Endothelial cell of umbilical vein (primary cell): ENCODE results near the gene PSD4. TPM values are rescaled to one million over a fixed set of nuclear protein-coding genes. Genes with fewer than 3 reads are reported as not detected.

Source experiments
- BruUV-seq: library from RNA; stranded (reverse); fragments of 400-500 nt; replicated peaks from 2 replicates; lab custom pipeline; 2021; lab: Mats Ljungman, UMichigan
- CTCF ChIA-PET: fragments of 300-600, 350-600 bp; sonication (Branson Sonifier 250); formaldehyde crosslinking; loops from one replicate; lab custom pipeline; 2021; ENCODE audit warnings: antibody characterized with exemption, inconsistent platforms; lab: Charles Lee
- POLR2A ChIA-PET: fragments of 300-600, 350-600 bp; sonication (Branson Sonifier 250); formaldehyde crosslinking; loops from one replicate; lab custom pipeline; 2021; ENCODE audit warnings: antibody characterized with exemption, inconsistent platforms; lab: Charles Lee
- DNase-seq: peaks from one replicate; pipeline ENCODE4 v3.0.0-alpha.2; 2011; ENCODE audit warnings: low read depth, low spot score
- FAIRE-seq: peaks from 2 replicates; lab custom pipeline; 2011; peaks lifted over from hg19 to GRCh38; lab: Jason Lieb, UNC
- H2AFZ ChIP-seq: 2 replicates; pipeline ENCODE4 v1.6.0; 2012; ENCODE audit warnings: low read depth, low read length, control low read depth, inconsistent platforms
- H3K27ac ChIP-seq: 2 replicates; pipeline ENCODE4 v1.5.1; 2011; ENCODE audit warnings: low read depth, mild to moderate bottlenecking, control low read depth, low read length, moderate library complexity; ENCODE audit not compliant: insufficient read depth
- H3K27me3 ChIP-seq, 2 experiments: 2 replicates each; pipeline versions ENCODE4 v1.6.0 to v1.6.1; 2011; ENCODE audit warnings: low read length in 2 of 2, mixed read lengths in 1 of 2; ENCODE audit not compliant: control insufficient read depth in 2 of 2, insufficient read depth in 2 of 2
- H3K36me3 ChIP-seq, 2 experiments: 2 replicates in 1 of 2; 3 replicates in 1 of 2; pipeline ENCODE4 v1.5.1; 2011; ENCODE audit warnings: low read length in 2 of 2, mild to moderate bottlenecking in 1 of 2, moderate library complexity in 1 of 2; ENCODE audit not compliant: control insufficient read depth in 2 of 2, insufficient read depth in 2 of 2; ENCODE audit errors: extremely low read depth in 1 of 2
- H3K4me1 ChIP-seq: 3 replicates; pipeline ENCODE4 v1.5.1; 2011; ENCODE audit warnings: mild to moderate bottlenecking, low read length; ENCODE audit not compliant: control insufficient read depth, insufficient read depth; ENCODE audit errors: extremely low read depth
- H3K4me2 ChIP-seq: 2 replicates; pipeline ENCODE4 v1.6.1; 2011; ENCODE audit warnings: low read length, control low read depth, mixed read lengths; ENCODE audit not compliant: insufficient read depth
- H3K4me3 ChIP-seq, 3 experiments: fragments of 200-600 bp in 1 of 3; sonication (generic), shearing (Covaris generic) in 1 of 3; replicated peaks in 1 of 3; 2 replicates each; pipeline ENCODE4 v1.5.1; 2011 to 2016; ENCODE audit warnings: control low read depth in 3 of 3, low read length in 3 of 3, mild to moderate bottlenecking in 2 of 3, inconsistent platforms in 1 of 3, low read depth in 1 of 3, moderate library complexity in 1 of 3; ENCODE audit not compliant: insufficient read depth in 1 of 3
- H3K79me2 ChIP-seq: 2 replicates; pipeline ENCODE4 v1.6.0; 2012; ENCODE audit warnings: low read length, inconsistent platforms; ENCODE audit not compliant: control insufficient read depth, insufficient read depth
- H3K9ac ChIP-seq: replicated peaks from 2 replicates; pipeline ENCODE3; 2011; ENCODE audit warnings: low read length, control low read depth; ENCODE audit not compliant: insufficient read depth; ENCODE audit errors: extremely low read depth
- H3K9me1 ChIP-seq: replicated peaks from 3 replicates; pipeline ENCODE4 v1.6.0; 2011; ENCODE audit warnings: mild to moderate bottlenecking, low read length; ENCODE audit not compliant: control insufficient read depth, insufficient read depth; ENCODE audit errors: extremely low read depth
- H3K9me3 ChIP-seq: replicated peaks from 2 replicates; pipeline ENCODE4 v1.5.1; 2012; ENCODE audit warnings: low read length, inconsistent platforms; ENCODE audit not compliant: control insufficient read depth, insufficient read depth
- H4K20me1 ChIP-seq: replicated peaks from 2 replicates; pipeline ENCODE3; 2011; ENCODE audit warnings: mild to moderate bottlenecking, low read length; ENCODE audit not compliant: control insufficient read depth, insufficient read depth; ENCODE audit errors: extremely low read depth
- EZH2 ChIP-seq: IDR thresholded peaks from 2 replicates; pipeline ENCODE4 v1.6.1; 2012; ENCODE audit warnings: borderline replicate concordance, low read depth, mild to moderate bottlenecking, moderate library complexity, low read length, inconsistent platforms; ENCODE audit not compliant: severe bottlenecking
- FOS ChIP-seq: IDR thresholded peaks from 2 replicates; pipeline ENCODE4 v1.6.1; 2011; ENCODE audit warnings: mild to moderate bottlenecking, low read length, moderate library complexity, borderline replicate concordance; ENCODE audit not compliant: insufficient read depth
- GATA2 ChIP-seq: IDR thresholded peaks from 2 replicates; pipeline ENCODE4 v1.7.0; 2011; ENCODE audit warnings: low read depth, mild to moderate bottlenecking, moderate library complexity, mixed read lengths, low read length; ENCODE audit not compliant: insufficient read length, insufficient read depth
- JUN ChIP-seq: IDR thresholded peaks from 2 replicates; pipeline ENCODE4 v1.6.1; 2011; ENCODE audit warnings: borderline replicate concordance, low read depth; ENCODE audit not compliant: insufficient read length, insufficient read depth
- MYC ChIP-seq: IDR thresholded peaks from one replicate; pipeline ENCODE4 v1.6.1; 2011; ENCODE audit warnings: mild to moderate bottlenecking, low read depth, low read length
- POLR2A ChIP-seq: IDR thresholded peaks from 2 replicates; pipeline ENCODE4 v1.6.1; 2012; ENCODE audit warnings: low read depth, mild to moderate bottlenecking, control low read depth, low read length
- POLR2AphosphoS5 ChIP-seq: IDR thresholded peaks from 2 replicates; pipeline ENCODE4 v1.6.1; 2012; ENCODE audit warnings: low read depth, mild to moderate bottlenecking, control low read depth, low read length, moderate library complexity; ENCODE audit not compliant: insufficient read depth
- dilution Hi-C: fragments of 300-500 bp; cut with MboI; formaldehyde crosslinking; loops from one replicate; pipeline ENCODE4 v1.15.0; 2019; ENCODE audit warnings: low sequenced_read_pairs; ENCODE audit not compliant: extremely low pct_ligation_motif_present
- intact Hi-C: fragments of 100-400 bp; cut with micrococcal nuclease; formaldehyde crosslinking; loops from one replicate; pipeline ENCODE4 v1.10.0; 2022
- polyA plus RNA-seq, 4 experiments: library from polyadenylated mRNA; depleted of rRNA in 3 of 4; stranded (reverse) in 3 of 4; unstranded in 1 of 4; fragments of >200 nt; gene quantifications; 2 replicates each; pipeline versions ENCODE4 v1.2.1 to v1.2.3, GENCODE V29; 2011 to 2012; ENCODE audit warnings: missing spikeins in 1 of 4
- total RNA-seq: library from RNA; stranded (reverse); gene quantifications from 2 replicates; pipeline ENCODE4 v1.2.3, GENCODE V29; 2021
- TF ChIP-seq, protein P1 (sequence below), 2 donors: IDR thresholded peaks; 1 replicate in 1 of 2; 2 replicates in 1 of 2; pipeline ENCODE4 v1.5.1; 2011; ENCODE audit warnings: low read length in 2 of 2, mild to moderate bottlenecking in 2 of 2, moderate library complexity in 2 of 2, control low read depth in 1 of 2, inconsistent platforms in 1 of 2, low read depth in 1 of 2; ENCODE audit not compliant: insufficient read depth in 1 of 2; ENCODE audit errors: extremely low read depth in 1 of 2
- TF ChIP-seq, protein P2 (sequence below): IDR thresholded peaks from 2 replicates; pipeline ENCODE4 v1.6.1; 2011; ENCODE audit not compliant: insufficient read depth, insufficient read length

PSD4 gene
- total and polyA plus RNA-seq, 2 donors (not counting 3 experiments of a cell fraction or from before 2014, with no cell fraction given): 0.01 to 0.24 TPM

DNA sequence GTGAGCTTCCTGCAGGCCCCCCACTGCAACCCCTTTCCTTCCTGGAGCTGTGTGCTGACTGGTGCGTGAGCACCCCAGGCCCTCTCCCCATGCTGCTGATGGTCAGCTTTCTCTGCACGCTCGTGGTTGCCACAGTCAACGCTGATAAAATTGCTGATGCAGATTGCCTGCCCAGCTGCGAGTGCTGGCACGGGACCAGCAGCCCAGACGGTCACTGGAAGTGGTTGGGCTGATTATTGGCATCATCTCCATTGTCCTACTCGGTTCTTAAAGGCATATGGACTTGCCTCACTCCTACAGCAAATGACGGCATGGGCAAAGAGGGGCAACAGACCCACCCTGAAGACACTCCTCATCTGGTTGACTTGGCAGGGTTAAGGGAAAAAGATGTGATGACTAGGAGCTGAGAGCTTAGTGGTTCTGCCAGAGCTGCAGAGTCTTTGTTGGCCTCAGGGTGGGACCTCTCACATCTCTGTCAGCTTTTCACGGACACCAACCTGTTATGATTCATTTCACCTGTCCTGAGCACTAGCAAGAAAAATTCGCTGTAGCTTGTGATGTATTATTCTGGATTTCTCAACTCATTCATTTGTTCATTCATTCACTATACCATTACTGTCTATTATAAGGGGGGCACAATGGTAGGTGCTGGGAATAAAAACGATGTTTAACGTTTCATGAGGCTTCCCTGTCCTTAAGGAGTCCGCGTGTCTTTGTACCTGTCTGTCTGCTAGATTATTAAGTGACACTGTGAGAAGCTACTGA, 66.6 kb downstream of the PSD4 start:
- Histone ChIP-seq H2AFZ (peak overlapping the region; percentile 32), H3K27me3 (no peaks in the 10 kb centered on the region), H3K36me3 (no peaks in the 10 kb centered on the region), H3K9me3 (no peaks in the 10 kb centered on the region), H4K20me1 (no peaks in the 10 kb centered on the region), H3K9ac (no peak overlapping the region), H3K4me3 (no peak overlapping the region), H3K4me2 (peak overlapping the region; percentile 21), H3K79me2 (no peaks in the 10 kb centered on the region), H3K4me1 (peaks cover 19% of the 10 kb centered on the region), H3K9me1 (no peaks in the 10 kb centered on the region), H3K27ac (peak overlapping the region; percentile 32)
- intact Hi-C loops: loop anchor here (1.0 to 2.0 kb wide), 2 partner anchors 24 to 41 kb away; no protein-coding TSS in a partner anchor
- dilution Hi-C loops: no loop called here
- POLR2A ChIA-PET: interaction anchor here (1.2 kb wide), 1 partner anchor 34 kb away, joined by 3 read pairs; no protein-coding TSS in a partner anchor
- TF ChIP-seq FOS (no peak), POLR2AphosphoS5 (no peak)
- CTCF ChIA-PET: interaction anchor here (1.4 to 6.2 kb wide), 9 partner anchors 9 to 150 kb away, joined by 3 to 53 read pairs (median 7); no protein-coding TSS in a partner anchor
- FAIRE-seq (no peak), DNase-seq (peak; percentile 89)
- no TSS peak for BruUV-seq

DNA sequence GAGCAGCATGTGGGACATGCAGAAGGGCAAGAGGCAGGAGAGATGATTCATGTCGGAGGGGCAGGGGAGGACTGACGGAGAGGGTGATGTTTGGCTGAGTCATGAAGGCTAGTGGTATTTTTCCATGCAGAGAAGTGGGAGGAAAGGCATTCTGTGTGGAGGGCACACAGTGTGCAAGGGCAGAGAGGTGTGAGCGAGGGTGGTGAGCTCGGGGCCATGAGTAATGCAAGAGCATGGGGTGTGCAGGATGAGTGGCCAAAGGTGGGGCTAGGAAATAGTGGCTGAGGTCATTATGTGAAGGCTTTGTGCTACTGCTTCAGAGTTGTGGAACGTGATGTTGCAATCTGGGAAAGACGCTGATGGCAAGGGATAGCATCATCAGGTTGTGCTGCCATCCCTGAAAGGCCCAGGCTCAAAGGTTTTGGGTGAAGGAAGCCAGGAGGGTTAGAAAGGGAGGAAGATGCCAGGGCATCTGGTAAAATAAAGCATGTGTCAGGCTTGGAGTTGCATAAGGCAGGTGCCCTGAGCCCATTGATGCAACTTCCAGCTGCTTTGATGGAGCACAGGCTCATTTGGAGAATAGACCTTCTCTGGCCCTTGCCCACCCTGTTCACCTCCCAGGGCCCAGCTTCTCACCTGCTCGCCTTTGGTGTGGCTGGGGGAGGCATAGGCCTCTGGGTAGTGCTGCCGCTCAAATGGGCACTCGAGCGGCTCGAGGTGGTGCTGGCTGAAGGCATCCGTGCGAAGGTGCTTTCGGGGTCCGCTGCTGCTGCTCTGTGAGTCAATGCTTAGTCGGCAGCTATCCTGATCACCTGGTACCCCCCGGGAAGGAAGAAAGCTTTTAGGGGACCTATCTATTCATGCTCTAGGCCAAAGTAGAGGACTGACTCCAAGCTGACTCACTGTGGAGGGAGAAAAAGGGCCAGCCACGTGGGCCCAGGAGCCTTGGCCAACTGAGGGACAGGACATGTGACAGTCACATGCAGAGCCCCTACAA, 67.4 kb downstream of the PSD4 start:
- H3K9ac ChIP-seq: no peak overlapping the region
- no peaks in the 10 kb centered on the region for H3K36me3 ChIP-seq
- intact Hi-C loops: loop anchor here (1.0 to 2.0 kb wide), 2 partner anchors 24 to 42 kb away; no protein-coding TSS in a partner anchor
- peak overlapping the region; percentile 21 for H3K4me2 ChIP-seq
- no peak overlapping the region for H2AFZ ChIP-seq
- no peaks in the 10 kb centered on the region for H4K20me1 ChIP-seq
- CTCF ChIA-PET: interaction anchor here (1.4 to 6.2 kb wide), 8 partner anchors 8 to 149 kb away, joined by 3 to 53 read pairs (median 8); no protein-coding TSS in a partner anchor
- TF ChIP-seq GATA2 (no peak), MYC (no peak), JUN (peak; percentile 79), EZH2 (no peak), POLR2A (peak; percentile 46), FOS (peak; percentile 99), POLR2AphosphoS5 (peak; percentile 46)
- TF ChIP-seq, protein P1, sequence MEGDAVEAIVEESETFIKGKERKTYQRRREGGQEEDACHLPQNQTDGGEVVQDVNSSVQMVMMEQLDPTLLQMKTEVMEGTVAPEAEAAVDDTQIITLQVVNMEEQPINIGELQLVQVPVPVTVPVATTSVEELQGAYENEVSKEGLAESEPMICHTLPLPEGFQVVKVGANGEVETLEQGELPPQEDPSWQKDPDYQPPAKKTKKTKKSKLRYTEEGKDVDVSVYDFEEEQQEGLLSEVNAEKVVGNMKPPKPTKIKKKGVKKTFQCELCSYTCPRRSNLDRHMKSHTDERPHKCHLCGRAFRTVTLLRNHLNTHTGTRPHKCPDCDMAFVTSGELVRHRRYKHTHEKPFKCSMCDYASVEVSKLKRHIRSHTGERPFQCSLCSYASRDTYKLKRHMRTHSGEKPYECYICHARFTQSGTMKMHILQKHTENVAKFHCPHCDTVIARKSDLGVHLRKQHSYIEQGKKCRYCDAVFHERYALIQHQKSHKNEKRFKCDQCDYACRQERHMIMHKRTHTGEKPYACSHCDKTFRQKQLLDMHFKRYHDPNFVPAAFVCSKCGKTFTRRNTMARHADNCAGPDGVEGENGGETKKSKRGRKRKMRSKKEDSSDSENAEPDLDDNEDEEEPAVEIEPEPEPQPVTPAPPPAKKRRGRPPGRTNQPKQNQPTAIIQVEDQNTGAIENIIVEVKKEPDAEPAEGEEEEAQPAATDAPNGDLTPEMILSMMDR (IDR thresholded peaks at IDR 0.05; ENCODE audit: extremely low read depth in 1 of 2, insufficient read depth in 1 of 2, low read depth in 1 of 2, low read length in 2 of 2): no peak
- TF ChIP-seq, protein P2, sequence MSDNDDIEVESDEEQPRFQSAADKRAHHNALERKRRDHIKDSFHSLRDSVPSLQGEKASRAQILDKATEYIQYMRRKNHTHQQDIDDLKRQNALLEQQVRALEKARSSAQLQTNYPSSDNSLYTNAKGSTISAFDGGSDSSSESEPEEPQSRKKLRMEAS: no peak
- no TSS peak for BruUV-seq
- H3K9me3 ChIP-seq: no peaks in the 10 kb centered on the region
- dilution Hi-C loops: no loop called here
- peak overlapping the region; percentile 32 for H3K27ac ChIP-seq
- peaks cover 19% of the 10 kb centered on the region for H3K4me1 ChIP-seq
- H3K4me3 ChIP-seq: no peak overlapping the region
- no peaks in the 10 kb centered on the region for H3K79me2 ChIP-seq
- DNase-seq: peak; percentile 93
- FAIRE-seq: peak; percentile 94
- POLR2A ChIA-PET: interaction anchor here (1.2 kb wide), 1 partner anchor 35 kb away, joined by 3 read pairs; no protein-coding TSS in a partner anchor
- no peaks in the 10 kb centered on the region for H3K27me3 ChIP-seq
- H3K9me1 ChIP-seq: no peaks in the 10 kb centered on the region
